COR-L47 (cell line): ENCODE data around the gene GPAT3.
"Not testable (repeated sequence)": the region's sequence is repeated elsewhere in the genome, so short reads cannot be mapped to it uniquely, and the experiment has no call there.

Experiments used
- DNase-seq: peaks from one replicate; lab custom pipeline; 2025; lab: John Stamatoyannopoulos, UW

The GPAT3 gene

DNA sequence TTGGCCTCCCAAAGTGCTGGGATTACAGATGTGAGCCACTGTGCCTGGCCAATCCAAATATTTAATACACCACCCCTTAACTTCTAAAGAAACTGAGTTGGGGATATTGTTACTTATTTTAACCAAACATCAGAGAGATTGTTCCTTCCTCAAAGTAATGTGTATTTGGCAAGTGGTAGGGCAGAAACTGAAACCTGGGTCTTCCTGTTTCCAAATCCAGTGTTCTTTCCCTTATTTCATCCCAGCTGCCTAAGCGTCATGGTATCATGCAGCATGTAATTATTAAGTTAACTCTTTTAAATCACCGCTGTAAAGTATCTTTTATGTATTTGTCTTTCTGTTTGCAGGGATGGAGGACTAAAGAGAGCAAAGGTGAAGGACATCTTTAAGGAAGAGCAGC, 68.4 kb downstream of the GPAT3 start:
- DNase-seq: no peak

DNA sequence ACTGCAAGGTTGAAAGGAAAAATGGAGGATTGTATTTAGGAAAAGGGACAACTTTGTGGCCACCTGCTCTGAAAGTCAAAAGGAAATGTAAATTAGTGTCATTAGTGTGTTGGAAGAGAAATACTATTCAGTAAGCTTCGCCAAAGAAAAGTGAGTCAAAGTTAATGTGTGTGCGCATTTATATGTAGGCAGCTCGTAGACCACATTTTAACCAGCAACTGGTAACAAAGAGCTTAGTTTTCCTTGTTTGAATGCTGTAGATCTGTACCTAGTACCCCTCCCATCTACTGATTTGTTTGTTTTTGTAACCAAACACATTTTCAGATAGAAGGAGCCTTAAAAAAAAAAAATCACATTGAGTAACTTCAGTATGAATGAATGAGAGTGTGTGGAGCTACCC, 69.3 kb downstream of the GPAT3 start:
- no peak for DNase-seq

DNA sequence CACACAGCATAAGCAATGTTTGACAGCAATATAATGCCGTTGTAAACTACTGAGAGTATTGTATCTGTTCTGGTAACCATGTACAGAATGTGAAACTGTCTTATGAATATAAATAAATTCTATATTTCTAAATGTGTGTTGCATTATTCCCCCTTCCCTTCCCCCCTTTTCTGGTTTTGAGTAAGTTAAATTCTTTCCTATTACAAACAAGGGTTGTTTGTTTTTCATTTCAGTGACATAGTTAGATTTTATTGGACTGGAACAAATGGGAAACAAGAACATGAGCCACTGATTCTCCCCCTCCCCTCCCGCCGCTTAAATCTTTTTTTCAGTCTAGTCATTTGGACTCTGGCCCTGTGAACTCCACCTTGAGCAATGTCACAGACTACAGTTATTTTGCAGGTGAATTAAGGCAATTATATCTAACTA, 69.8 kb downstream of the GPAT3 start:
- DNase-seq: no peak

DNA sequence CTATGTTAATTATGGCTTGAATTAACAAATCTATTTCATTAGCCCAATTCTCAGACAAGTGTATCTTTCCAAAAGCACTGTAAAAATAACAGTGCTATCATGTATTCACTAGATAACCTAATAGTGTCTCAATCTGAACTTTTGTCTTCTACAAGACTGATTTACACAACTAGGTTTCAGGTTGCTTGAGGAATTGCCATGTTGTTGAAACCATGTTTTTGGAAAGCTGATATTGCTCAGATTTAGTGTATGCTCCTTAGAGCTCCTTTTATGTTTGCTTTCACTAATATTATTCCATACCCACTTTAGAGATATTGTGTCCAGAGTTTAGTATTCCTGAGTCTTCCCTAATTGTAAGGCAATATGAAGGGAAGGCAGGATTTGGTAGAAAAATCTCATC, 70.6 kb downstream of the GPAT3 start:
- DNase-seq: no peak

DNA sequence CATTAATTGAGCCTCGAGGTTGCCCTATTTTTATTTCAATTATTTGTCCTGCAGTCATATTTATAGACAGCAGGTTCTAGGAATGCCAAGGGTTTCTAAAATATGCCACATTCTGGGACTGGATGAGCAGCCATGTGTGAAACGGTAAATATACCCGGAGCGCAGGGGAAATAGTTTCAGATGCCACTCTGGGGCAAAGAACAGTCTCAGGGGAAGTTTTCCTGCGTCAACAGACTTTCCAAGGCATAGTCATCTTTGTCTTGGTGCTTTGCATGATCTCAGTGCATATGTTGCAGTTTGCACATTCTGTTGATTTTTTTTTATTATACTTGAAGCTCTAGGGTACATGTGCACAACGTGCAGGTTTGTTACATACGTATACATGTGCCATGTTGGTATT, 71.0 kb downstream of the GPAT3 start:
- no peak for DNase-seq

DNA sequence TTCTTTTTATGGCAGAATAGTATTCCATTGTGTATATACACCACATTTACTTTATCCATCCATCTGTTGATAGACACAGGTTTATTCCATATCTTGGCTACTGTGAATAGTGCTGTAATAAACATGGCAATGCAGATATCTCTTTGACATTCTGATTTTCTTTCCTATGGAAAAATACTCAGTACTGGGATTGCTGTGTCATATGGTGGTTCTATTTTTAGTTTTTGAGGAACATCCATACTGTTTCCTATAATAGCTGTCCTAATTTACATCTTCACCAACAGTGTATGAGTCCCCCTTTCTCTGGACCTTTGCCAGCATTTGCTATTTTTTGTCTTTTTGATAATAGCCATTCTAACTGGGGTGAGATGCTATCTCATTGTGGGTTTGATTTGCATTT, 73.5 kb downstream of the GPAT3 start:
- no peak for DNase-seq

DNA sequence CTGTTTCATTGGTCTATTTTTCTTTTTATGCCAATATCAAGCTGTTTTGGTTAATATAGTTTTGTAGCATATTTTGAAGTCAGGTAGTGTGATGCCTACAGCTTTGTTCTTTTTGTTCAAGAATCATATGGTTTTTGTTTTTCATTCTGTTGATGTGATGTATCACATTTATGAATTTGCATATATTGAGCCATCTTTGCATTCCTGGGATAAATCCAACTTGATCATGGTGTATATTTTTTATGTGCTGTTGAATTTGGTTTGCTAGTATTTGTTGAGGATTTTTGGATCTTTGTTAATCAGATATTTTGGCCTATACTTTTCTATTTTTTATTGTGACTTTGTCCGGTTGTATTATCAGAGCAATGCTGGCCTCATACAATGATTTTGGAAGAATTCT, 74.8 kb downstream of the GPAT3 start:
- no peak for DNase-seq

DNA sequence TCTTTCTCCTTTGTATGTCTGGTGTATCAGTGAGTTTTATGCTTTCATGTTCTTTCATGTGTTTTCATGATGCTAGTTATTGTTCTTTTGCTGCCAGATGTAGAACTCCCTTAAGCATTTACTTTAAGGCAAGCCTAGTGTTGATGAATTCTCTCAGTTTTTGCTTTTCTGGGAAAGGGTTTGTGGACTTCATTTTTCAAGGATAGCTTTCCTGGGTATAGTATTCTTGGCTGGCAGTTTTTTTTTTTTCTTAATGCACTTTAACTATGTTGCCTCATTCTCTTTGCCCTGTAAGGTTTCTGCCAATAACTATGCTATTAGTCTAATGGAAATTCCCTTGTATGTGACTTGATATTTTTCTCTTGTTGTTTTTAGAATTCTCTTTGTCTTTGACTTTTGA, 77.1 kb downstream of the GPAT3 start:
- no peak for DNase-seq

DNA sequence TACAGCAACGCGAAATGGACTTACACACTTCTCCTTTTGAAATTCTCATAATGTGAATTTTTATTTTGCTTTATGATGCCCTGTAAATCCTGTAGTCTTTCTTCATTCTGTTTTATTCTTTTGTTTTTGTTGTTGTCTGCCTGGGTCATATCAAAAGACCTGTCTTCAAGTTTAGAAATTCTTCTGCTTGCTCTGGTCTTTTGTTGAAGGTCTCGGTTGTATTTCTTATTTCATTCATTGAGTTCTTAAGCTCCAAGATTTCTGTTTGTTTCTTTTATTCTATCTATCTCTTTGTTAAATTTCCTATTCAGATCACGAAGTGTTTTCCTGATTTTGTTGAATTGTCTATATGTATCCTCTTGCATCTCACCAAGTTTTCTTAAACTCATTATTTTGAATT, 78.1 kb downstream of the GPAT3 start:
- no peak for DNase-seq

DNA sequence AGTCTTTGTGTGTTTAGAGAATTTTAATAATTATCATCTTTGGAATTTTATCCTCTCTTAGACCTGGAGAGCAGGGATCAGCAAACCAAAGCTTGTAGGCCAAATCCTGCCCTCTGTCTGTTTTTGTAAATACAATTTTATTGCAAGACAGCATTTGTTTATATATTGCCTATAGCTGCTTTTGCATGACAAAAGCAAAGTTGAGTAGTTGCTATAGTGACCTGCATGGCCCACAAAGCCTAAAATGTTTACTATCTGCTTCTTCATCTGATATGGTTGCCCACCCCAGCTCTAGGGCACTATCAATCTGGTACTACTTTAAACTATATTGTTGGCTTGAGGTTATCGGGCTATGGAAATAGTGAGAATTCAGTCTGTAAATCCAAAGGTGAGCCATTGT, 80.3 kb downstream of the GPAT3 start:
- no peak for DNase-seq

DNA sequence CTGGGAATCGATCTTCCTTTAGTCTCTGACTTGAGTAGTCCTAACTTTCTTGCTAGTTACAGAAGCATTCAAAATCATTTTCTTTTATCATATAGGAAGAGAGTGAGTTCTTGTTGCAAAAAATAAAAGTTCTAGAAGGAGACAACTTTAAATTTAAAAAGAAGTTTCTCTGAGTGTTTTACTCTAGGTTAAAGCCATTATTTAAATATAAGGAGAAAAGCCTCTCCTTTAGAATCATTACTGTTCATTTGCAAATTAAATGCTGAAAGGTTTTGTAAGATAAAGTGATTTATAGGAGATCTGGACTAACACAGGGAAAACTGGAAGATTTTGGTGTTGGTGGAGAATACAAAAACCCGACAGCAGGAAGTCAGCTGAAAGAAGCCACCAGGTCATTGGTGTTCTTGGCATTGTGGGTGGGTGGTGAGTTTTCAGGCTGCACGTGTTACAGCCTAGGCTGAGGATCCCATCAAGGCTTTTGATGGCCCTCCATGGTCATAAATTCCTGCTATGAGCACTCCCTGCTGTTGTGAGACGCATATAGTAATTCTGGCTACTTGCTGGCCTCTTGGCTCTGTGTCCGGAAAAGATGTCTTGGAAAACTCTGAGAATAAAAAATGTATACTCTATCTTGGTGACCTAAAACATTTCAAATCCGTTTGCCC, 81.6 kb downstream of the GPAT3 start:
- no peak for DNase-seq

DNA sequence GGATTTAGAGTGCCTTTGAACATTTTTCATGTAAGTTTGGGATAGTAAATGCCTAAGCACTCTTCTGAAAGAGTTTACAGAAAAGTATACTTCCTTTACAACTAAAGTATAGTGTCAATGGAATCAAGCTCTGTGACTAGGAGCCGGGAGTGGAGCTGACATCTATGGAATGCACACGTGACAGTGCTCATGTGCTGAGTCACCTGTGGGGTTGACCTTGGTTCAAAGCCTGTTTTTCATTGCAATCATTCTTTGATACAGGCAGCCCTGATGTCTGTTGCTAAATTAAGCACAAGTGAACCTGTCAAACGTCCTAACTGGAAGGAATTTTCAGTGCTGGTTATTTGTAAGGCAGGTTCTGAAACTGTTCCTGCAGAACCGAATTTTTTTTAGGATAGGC, 82.5 kb downstream of the GPAT3 start:
- DNase-seq: no peak

DNA sequence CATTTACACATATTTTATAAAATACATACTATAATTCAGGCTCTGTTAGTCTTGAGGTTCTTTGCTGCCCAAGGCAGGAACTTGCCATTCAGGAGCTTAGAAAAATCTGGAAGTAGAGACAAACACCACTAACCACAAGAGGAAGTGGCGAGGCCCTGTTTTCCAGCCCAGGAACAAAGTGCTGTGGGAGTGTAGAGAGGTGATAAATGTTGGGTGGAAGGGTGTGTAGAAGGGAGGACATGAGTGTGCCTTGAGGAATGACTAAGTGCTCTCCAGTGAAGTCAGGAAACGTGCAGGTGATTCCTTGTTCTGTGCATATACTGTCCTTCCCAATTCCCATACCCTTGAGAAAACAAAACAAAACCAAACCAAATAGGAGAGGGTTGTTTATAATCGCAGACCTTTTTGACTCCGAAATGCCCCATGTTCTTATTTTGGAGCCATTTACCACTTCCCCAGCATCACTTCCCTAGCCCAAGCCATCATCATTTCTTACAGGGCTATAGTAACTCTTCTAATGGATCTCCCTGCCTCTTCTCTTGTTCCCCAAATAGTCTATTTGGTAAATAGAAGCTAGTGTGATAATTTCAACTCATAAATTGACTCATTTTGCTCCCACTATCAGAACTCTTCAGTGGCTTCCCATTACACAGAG, 83.2 kb downstream of the GPAT3 start:
- no peak for DNase-seq

DNA sequence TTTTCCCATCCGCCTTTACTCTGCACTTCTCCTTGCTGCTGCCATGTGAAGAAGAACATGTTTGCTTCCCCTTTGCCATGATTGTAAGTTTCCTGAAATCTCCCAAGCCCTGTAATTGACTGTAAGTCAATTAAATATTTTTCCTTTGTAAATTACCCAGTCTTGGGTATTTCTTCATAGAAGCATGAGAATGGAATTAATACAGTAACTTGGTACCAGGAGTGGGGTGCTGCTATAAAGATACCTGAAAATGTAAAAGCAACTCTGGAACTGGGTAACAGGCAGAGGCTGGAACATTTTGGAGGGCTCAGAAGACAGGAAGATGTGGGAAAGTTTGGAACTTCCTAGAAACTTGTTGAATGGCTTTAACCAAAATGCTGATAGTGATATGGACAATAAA, 86.2 kb downstream of the GPAT3 start:
- not testable (repeated sequence) for DNase-seq

DNA sequence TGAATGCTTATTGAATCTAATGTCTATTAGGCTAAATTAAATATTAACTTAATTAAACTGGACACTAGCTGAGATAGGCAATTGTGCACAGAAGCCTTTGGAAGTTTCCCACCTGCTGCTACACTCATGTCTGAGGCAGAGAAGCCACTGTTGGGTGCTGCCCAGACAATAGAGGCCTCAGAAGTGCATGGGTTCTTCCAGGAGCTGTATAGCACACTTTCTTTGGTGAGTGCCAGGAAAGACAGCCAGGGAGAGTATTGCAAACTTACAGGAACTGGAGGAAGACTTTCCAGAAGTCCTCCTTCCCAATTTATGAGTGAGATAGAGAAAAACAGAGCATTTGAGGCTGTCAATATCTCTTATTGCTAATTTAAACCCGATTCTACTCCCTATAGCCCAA, 89.9 kb downstream of the GPAT3 start:
- no peak for DNase-seq

DNA sequence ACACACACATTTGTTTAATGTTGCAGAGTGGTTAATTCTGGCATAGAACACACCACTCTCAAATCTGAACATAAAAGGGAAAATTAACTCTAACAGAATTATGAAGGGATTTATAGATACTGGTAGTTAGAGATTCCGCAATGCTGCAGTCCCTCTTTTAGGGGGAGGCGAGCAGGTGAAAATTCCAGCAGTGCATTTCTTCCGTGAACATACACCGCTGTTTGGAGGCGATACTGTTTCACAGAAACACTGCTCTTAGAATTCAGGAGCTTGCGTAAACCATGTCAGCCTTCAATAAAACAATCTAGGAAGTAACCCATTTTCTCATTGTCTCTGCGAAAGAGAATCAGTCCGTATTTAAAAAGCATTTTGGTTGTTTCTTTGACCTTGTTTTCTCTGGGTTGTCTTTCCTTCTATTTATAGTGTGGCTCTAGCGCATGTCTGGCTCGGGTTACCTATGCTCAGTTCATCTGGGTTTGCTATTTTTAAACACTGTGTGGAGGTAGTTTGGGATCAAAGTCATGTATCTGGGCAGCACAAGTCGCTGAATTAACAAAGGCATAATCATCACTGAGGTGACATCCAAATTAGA, 90.4 kb downstream of the GPAT3 start:
- no peak for DNase-seq

DNA sequence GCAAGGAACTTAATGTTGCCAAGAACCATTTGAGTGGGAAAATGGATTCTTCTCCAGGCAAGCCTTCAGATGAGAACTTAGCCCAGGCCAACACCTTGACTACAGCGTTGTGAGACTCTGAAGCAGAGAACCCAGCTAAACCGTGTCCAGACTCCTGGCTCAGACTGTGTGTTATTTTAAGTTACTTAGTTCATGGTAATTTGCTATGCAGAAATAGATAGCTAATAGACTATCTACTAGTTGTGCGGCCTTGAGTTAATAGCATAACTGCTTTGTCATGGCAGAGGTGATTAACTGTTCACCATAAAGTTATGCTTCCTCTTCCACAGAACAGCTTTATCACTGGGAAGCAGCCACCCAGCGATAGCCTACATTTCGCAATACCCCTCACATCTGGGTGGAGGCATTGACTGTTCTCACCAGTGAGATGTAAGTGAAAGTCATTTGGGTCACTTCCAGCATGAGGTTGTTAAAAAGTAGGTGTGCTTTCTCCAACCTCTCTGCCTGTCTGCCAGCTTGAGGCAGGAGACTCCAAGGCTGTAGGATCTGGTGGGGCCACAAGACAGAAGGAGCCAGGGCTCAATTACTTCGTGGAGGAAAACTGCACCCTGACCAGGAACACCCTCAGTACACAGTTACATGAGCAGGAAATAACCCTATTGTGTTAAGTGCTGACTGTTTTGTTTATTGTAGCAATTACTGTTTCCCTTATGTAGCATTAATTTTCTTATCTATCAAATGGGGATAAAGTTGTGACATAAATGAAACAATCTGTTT, 94.2 kb downstream of the GPAT3 start:
- no peak for DNase-seq

DNA sequence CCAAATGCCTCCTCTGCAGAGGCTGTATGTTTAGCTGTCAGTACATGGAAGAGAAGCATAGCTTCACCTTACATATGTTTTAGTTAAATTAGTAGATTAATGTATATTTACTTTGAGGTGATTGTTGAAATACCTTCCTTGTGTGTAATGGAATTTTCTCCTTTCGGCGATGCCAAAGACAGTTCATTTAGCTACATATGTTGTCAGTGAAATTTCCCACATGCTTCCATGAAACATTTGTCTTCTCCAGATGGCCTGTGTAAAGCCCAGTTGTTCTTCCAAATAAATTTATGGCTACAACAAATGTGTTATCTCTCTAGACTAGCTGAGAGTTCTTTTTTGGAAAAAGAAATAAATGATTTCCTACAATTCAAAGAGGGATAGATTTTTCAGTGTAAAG, 95.2 kb downstream of the GPAT3 start:
- DNase-seq: no peak

DNA sequence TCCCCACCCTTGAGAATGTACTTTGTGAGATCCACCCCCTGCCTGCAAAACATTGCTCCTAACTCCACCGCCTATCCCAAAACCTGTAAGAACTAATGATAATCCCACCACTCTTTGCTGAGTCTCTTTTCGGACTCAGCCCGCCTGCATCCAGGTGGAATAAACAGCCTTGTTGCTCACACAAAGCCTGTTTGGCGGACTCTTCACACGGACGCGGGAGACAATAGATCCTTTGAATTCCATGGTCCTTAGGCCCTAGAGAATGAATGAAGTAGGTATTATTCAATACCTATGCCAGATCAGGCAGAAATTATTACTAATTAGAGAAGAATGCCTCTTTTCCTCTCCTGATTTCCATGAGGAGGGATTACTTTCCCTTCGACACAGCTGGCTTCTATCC, 101.0 kb downstream of the GPAT3 start:
- no peak for DNase-seq

DNA sequence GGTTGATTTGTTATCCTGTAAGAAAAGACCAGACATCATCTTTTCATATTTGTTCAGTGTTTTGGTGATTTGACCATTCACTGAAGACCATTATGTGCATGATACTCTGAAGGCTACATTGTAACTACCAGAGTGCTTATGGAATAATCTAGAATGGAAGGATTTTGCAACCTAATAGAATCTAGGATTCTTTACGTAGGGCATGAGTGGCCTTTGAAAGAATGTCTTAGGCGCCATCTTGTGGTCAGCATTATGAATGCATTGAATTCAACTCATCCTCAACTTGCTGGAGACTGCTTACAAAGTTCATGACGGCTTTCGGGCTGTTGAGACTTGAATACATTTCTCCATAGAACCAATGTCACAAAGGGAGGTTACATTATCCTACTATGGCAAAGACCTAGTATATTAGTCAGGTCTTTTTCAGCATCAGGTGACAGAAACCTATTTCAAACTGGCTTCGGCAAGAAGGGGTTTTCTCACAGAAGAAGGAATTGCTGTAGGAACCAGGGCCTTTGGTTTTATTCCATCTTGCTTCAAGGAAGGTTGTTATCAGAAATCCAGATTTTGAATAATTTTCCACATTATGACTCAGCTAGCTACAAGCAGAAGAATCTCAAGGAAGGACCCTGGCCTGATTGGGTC, 104.1 kb downstream of the GPAT3 start:
- DNase-seq: peak; percentile 30

DNA sequence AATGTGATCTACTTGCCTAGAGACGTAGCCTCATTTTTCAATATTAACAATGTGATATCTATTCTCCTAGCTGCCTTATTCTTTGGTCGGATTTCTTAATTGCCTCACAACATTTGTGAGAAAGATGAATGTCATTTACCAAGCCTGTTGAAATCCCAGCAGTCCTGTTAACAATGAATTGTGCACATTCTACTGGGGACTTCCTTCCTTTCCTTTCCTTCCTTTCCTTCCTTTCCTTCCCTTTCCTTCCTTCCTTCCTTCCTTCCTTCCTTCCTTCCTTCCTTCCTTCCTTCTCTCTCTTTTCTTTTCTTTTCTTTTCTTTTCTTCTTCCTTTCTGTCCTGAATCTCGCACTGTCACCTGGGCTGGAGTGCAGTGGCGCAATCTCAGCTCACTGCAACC, 107.1 kb downstream of the GPAT3 start:
- DNase-seq: no peak
